HG02763 (cell line): ENCODE measurements around the gene CD109.
"Not testable (repeated sequence)": the region's sequence is repeated elsewhere in the genome, so short reads cannot be mapped to it uniquely, and the experiment has no call there.

Experiments used
- ATAC-seq: cut with Tn5 transposase; IDR thresholded peaks from one replicate; pipeline ENCODE4 v1.9.1; 2021; ENCODE audit warnings: mild to moderate bottlenecking, moderate library complexity; ENCODE audit not compliant: unreplicated experiment

Gene CD109

DNA sequence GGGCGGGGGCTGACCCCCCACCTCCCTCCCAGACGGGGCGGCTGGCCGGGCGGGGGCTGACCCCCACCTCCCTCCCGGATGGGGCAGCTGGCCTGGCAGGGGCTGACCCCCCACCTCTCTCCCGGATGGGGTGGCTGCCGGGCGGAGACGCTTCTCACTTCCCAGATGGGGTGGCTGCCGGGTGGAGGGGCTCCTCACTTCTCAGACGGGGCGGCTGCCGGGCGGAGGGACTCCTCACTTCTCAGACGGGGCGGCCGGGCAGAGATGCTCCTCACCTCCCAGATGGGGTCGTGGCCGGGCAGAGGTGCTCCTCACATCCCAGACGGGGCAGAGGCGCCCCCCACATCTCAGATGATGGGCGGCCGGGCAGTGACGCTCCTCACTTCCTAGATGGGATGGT lies 155.0 kb downstream of the CD109 start:
- ATAC-seq = not testable (repeated sequence)

DNA sequence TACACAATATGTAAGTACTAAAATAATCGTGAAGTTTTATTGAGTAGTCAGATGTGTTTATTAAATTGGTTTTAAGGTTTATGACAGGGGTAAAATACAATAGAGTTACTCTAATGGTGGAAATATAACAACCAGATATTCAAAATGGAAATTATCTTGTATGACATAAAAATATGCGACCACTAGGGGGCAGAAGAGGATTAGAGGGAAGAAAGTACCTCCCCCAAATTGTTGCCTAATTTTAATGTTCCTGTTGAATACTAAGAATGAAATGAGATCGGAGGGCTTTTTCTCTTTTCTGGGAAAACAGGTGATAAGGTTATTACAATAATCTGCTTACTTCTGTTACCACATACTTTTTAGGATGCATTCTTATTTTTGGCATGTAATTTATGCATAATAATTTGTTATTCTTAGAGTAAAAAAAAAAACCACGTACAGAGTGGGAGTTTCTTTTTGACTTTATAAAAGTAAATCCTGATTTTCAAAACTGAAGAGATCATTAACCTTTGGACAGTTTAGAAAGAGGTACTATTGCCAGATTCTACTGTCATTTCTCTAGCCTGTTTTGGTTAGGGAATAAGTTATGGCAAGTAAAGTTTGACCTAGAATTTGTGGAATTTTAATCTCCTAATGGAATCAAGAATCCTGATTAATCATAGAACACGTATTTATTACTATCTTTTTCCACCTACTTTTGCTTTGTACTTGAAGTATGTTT lies 159.2 kb downstream of the CD109 start:
- ATAC-seq = no peak

DNA sequence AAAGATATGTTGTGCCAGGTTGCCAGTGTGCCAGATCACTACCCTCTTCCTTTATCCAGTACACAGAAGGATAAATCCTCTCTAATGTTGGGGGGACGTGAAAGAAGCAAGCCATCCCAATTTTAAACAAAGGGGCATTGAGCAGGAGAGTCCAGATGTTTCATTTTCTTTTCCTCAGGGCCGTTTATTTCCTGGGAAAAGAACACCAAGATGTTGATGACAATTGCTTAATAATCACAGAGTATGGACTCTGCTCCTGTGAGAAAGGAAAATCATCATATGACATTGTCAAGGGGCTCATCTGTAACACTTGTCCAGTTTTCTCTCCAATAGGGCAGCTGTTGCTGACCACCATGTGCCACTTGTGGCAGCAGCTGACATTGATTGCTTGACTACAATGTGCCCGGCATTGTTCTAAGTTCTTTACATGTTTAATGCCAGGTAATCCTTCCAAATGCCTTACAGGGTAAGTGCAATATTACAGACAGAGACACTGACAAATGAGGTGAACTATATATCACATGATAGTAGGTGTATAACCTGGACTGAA lies 161.4 kb downstream of the CD109 start:
- ATAC-seq = no peak

DNA sequence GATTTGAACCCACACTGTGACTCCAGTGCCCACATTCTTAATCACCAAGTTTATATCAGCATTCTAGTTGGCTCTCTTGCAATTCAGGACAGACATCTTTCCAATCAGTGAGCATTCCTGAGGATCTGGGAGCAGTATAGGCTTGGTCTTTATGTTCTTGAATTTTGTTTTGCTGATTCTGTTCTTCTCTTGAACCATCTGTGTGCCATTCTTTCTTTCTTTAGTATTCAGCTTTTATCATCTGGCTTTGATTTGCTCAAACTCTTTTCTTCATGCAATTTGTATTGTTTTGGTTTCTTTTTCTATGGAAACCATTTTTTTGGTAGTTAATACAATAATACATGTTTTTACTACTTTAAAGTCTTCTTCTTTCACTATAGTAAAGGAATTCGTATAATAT lies 162.4 kb downstream of the CD109 start:
- ATAC-seq = no peak

- ATAC-seq = no peak
These were observed 164.3 kb downstream of the CD109 start for GRCh38 chr6:73860303-73860702.

DNA sequence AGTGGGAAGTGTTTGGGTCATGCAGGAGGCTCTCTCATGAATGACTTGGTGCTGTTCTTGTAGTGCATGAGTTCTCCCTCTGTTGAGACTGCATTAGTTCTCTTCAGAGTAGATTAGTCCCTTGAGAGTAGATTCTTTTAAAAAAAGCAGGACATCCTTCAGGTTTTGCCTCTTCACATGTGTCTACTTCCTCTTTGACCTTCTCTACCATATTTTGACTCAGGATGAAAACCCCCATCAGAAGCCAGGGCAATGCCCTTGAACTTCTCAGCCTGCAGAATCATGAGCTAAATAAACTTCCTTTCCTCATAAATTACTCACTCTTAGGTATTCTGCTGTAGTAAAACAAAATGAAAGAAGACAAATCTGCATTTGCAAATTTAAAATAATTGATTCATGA lies 170.3 kb downstream of the CD109 start:
- ATAC-seq = no peak

DNA sequence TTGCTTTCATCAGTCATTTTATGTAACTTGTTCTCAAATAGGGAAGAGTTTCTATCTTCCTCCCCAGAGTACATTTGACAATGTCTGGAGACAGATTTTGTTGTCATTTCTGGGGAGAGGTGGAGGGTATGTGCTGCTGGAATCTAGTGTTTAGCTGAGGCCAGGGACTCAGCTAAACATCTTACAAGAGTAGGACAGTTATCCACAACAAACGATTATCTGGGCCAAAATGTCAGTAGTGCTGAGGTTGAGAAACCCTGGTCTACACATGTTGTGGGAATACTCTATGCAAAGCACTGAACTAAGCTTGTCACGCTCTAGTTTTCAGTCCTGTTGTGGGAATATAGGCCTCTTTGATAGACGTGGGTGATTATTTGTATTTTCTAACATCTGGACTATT lies 171.4 kb downstream of the CD109 start:
- no peak for ATAC-seq

GRCh38 chr6:73870907-73871306 lies 174.9 kb downstream of the CD109 start:
- ATAC-seq = no peak

DNA sequence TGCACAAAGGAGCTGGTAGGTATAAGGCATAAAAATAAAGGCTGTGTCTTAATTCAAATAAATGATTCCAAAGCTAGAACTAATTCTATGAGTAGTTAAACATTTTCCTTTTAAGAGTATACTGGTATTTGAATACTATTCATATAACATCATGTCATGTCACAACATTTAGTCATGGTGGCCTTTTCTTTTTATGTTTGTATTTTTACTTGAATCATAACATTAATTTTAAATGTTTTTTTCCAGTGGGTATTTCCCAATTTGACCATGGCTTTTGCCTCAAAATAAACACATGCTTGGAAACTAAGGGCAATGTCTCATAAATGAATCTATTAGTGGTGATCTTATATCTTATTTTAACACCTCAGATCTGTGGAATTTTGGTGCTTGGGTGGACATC lies 177.1 kb downstream of the CD109 start:
- no peak for ATAC-seq
